Adrenal gland (tissue), 5 donors: ENCODE results near the gene SLC2A13.

ENCODE experiments used
- POLR2A ChIP-seq, 2 donors: fragments of 450-650 bp; IDR thresholded peaks; one replicate each; pipeline ENCODE4 v1.6.1; 2017; ENCODE audit warnings: antibody characterized with exemption in 2 of 2, mild to moderate bottlenecking in 2 of 2, moderate library complexity in 1 of 2
- TF ChIP-seq, protein P1 (sequence below), 6 experiments: fragments of 450-650 bp in 4 of 6; fragments of 200-600 bp in 2 of 6; sonication (generic) in 1 of 6; IDR thresholded peaks; 1 replicate in 5 of 6; 2 replicates in 1 of 6; pipeline versions ENCODE4 v1.5.1 to v1.8.0; 2016 to 2021; ENCODE audit warnings: antibody characterized with exemption in 6 of 6, mild to moderate bottlenecking in 2 of 6, moderate library complexity in 1 of 6
- donor health status: DM: no; HTN: no; CAD: no.

DNA sequence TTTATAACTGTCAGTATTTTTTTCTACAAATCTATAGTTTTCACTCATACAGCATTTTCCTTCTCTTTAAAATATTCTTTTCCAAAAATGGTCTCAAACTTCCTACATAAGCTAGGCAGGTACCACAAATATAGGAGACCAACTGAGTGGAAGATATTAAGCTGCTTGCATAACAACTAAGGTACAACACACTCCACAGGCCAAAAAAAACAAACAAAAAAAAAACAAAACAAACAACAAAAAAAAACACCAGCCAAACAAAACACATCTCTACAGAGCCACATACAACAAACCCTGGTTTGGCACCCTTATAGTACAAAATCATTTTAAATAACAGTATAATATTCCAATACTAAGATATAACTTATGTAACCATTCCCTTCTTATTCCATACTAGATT is 50.1 kb downstream of the SLC2A13 start:
- TF ChIP-seq, protein P1, sequence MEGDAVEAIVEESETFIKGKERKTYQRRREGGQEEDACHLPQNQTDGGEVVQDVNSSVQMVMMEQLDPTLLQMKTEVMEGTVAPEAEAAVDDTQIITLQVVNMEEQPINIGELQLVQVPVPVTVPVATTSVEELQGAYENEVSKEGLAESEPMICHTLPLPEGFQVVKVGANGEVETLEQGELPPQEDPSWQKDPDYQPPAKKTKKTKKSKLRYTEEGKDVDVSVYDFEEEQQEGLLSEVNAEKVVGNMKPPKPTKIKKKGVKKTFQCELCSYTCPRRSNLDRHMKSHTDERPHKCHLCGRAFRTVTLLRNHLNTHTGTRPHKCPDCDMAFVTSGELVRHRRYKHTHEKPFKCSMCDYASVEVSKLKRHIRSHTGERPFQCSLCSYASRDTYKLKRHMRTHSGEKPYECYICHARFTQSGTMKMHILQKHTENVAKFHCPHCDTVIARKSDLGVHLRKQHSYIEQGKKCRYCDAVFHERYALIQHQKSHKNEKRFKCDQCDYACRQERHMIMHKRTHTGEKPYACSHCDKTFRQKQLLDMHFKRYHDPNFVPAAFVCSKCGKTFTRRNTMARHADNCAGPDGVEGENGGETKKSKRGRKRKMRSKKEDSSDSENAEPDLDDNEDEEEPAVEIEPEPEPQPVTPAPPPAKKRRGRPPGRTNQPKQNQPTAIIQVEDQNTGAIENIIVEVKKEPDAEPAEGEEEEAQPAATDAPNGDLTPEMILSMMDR (IDR thresholded peaks at IDR 0.05), result no peak
- TF ChIP-seq POLR2A (IDR thresholded peaks at IDR 0.05), result no peak
